Measurements from ENCODE around the gene FGF19. TPM values are rescaled to one million over a fixed set of nuclear protein-coding genes. Genes with fewer than 3 reads are reported as not detected.

The FGF19 gene
- total RNA-seq, 1 donor, result not detected

GRCh38 chr11:69715446-69715845 lies 11.6 kb upstream of the FGF19 start:
- TF ChIP-seq CTCF (IDR thresholded peaks at IDR 0.05; ENCODE audit: insufficient read depth, low read length), result no peak
- H3K4me3 ChIP-seq (ENCODE audit: low read depth, low read length), result no peak overlapping the region
- no peak for DNase-seq (ENCODE audit: low read depth)

- no peak for TF ChIP-seq CTCF (IDR thresholded peaks at IDR 0.05; ENCODE audit: insufficient read depth, low read length)
- no peak overlapping the region for H3K4me3 ChIP-seq (ENCODE audit: low read depth, low read length)
- no peak for DNase-seq (ENCODE audit: low read depth)
These were observed 8.3 kb upstream of the FGF19 start for GRCh38 chr11:69711822-69712801.

- no peak overlapping the region for H3K4me3 ChIP-seq (ENCODE audit: low read depth, low read length)
- no peak for TF ChIP-seq CTCF (IDR thresholded peaks at IDR 0.05; ENCODE audit: insufficient read depth, low read length)
- no peak for DNase-seq (ENCODE audit: low read depth)
These were observed 5.0 kb upstream of the FGF19 start for GRCh38 chr11:69708736-69709401.

- no peak for TF ChIP-seq CTCF (IDR thresholded peaks at IDR 0.05; ENCODE audit: insufficient read depth, low read length)
- no peak overlapping the region for H3K4me3 ChIP-seq (ENCODE audit: low read depth, low read length)
- DNase-seq (ENCODE audit: low read depth), result no peak
These were observed 3.4 kb upstream of the FGF19 start for GRCh38 chr11:69707176-69707575.

GRCh38 chr11:69705901-69706787 lies 2.3 kb upstream of the FGF19 start:
- H3K4me3 ChIP-seq (ENCODE audit: low read depth, low read length), result no peak overlapping the region
- TF ChIP-seq CTCF (IDR thresholded peaks at IDR 0.05; ENCODE audit: insufficient read depth, low read length), result no peak
- DNase-seq (ENCODE audit: low read depth), result no peak

- no peak for TF ChIP-seq CTCF (IDR thresholded peaks at IDR 0.05; ENCODE audit: insufficient read depth, low read length)
- H3K4me3 ChIP-seq (ENCODE audit: low read depth, low read length), result no peak overlapping the region
- no peak for DNase-seq (ENCODE audit: low read depth)
These were observed 1.6 kb upstream of the FGF19 start for GRCh38 chr11:69705351-69705811.
